Activated naive CD4-positive, alpha-beta T cell treated with anti-CD3 and anti-CD28 coated beads, Interleukin-2, amount 10 ng/mL, durations not matched to agents 7 days and 5 days (primary cell): ENCODE results near the gene CAMK2B.
A peak's percentile ranks its signal among the peaks of the same experiment; 100 is the strongest.

ENCODE experiments used
- CTCF ChIA-PET: fragments of 350-600 bp; sonication (Branson Sonifier 250); formaldehyde crosslinking; loops from one replicate; lab custom pipeline; 2021; ENCODE audit warnings: antibody characterized with exemption; lab: Charles Lee
- DNase-seq: peaks from one replicate; pipeline ENCODE4 v3.0.0-alpha.2; 2020
- H3K27ac Mint-ChIP-seq: one replicate; pipeline ENCODE4 v1.8.0; 2021; ENCODE audit warnings: mild to moderate bottlenecking, moderate library complexity, mixed read lengths
- H3K27me3 Mint-ChIP-seq: one replicate; pipeline ENCODE4 v1.8.0; 2021; ENCODE audit warnings: mild to moderate bottlenecking, mixed read lengths
- H3K36me3 Mint-ChIP-seq: one replicate; pipeline ENCODE4 v1.8.0; 2021; ENCODE audit warnings: mixed read lengths
- H3K4me1 Mint-ChIP-seq: one replicate; pipeline ENCODE4 v1.8.0; 2021; ENCODE audit warnings: mixed read lengths
- H3K4me3 Mint-ChIP-seq: one replicate; pipeline ENCODE4 v1.8.0; 2021; ENCODE audit warnings: mild to moderate bottlenecking, moderate library complexity, mixed read lengths
- H3K9me3 Mint-ChIP-seq: one replicate; pipeline ENCODE4 v1.8.0; 2021; ENCODE audit warnings: mixed read lengths

The CAMK2B gene

DNA sequence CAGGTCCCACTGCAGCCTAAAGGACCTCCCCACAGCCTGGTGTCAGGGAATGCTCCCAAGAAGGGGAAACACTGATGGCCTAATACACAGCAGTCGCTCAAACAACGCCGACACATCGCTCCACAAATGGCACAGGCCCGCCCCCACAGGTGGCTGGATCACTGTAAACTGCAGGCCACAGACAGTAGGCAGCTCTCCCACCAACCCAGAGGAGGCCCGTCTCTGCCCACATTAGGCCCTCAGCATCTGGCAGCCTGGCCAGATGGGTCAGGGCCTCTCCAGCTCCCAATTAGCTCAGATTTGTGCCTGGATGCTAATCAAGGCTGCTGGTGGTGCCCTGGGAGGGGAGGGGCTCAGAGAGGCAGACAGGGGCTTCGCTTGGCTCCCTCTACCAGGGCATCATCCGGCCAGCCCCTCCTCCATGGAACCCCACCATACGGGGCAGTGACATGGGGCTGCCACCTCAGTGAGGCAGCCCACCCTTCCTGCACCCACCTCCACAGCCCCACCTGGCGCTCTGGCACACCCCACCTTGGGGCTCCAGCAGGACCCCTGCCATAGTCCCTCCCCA, 42.7 kb downstream of the CAMK2B start:
- no peak overlapping the region for H3K27ac Mint-ChIP-seq
- CTCF ChIA-PET = no interaction called here
- no peaks in the 10 kb centered on the region for H3K4me1 Mint-ChIP-seq

DNA sequence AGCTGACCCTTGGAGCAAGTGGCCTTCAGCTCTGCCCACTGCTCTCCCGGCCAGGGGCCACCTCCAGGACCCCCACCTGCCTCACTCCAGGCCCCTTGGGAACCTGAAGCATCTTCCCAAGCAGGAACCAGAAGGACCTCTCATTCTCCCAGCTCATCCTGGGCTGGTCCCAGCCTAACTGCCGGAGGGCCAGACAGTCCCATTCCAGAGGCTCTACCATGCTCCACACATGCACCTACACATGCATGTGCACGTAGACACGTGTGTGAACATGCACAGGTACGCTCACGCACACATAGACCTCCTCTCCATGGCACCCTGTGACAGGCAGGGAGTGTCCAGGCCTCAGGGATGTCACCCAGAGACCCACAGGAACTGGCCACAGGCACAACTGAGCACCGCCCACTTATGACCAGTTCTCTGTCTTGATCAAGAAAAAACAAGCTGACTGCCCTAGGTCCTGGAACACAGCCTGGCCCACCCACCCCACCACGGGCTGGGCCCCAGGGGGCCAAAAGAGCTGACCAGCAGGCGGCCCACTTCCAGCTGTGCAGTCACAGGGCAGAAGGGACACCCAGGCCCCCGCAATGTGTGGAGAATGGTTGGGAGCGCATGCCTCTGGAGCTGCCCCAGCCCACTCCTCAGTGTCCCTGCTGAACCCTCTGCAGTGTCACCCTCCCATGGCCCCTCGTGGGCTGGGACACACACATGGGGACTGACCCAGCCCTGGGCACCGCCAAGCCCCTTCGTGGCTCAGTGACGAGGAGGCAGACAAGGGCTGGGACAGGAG, 43.4 kb downstream of the CAMK2B start:
- H3K27ac Mint-ChIP-seq = no peak overlapping the region
- no peak overlapping the region for H3K4me3 Mint-ChIP-seq
- peak; percentile 10 for DNase-seq
- no peaks in the 10 kb centered on the region for H3K4me1 Mint-ChIP-seq
- H3K36me3 Mint-ChIP-seq = no peaks in the 10 kb centered on the region
- no peaks in the 10 kb centered on the region for H3K9me3 Mint-ChIP-seq
- H3K27me3 Mint-ChIP-seq = no peaks in the 10 kb centered on the region
- CTCF ChIA-PET = no interaction called here

More for the DNA sequence above, 42.7 kb downstream of the CAMK2B start:
- no peaks in the 10 kb centered on the region for H3K9me3 Mint-ChIP-seq
- DNase-seq = peak; percentile 9
- H3K36me3 Mint-ChIP-seq = no peaks in the 10 kb centered on the region
- H3K4me3 Mint-ChIP-seq = no peak overlapping the region
- no peaks in the 10 kb centered on the region for H3K27me3 Mint-ChIP-seq

DNA sequence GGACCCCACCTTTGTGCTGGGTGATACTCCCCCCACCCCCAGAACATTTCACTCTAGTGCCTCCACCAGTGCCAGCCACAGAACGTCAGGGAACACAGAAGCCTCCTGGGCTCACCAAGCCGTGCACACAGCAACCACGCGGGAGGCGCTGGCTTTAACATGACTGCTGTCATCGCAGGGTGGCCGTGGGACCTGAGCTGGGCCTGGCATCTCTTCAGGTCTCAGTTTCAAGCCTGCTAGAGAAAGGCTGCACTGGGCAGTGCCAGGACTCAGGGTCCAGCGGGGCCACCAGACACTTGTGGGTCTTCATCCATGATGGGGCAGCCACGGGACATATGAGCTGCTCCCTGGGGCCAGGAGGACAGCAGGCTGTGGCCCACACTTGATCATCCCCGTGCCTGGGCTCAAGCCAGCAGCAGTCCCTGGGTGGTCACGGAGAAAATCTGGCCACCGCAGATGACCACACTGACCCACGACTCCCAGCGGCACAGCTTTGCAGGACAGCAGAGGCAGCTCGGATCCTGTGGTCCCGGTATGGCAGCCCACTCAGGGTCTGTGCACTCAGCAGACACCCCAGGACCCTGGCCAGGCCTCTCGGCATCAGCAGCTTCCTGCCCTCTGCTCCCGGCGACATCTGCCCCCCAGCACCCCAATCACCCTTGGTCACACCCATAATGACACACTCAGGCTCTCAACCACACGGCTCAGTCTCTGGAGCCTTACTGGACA, 44.2 kb downstream of the CAMK2B start:
- no peaks in the 10 kb centered on the region for H3K36me3 Mint-ChIP-seq

DNA sequence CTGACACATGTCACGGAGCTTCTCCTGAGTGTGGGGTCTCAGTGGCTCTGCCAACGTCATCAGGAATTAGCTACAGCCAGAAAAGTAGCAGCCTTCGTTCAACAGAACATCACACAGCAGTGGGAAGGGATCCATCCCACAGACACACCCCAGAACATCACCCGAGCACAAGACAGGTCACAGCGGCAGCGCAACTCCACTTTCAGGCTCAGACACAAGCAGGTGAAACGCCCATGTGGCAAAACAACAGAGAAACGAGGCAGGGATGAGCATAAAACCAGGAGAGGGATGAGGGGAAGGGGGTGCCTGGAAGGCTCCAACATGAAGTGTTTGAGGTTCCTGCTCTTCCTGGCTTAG, 44.8 kb downstream of the CAMK2B start:
- peak; percentile 0 for DNase-seq

More for the DNA sequence above, 44.2 kb downstream of the CAMK2B start:
- CTCF ChIA-PET = no interaction called here
- H3K27me3 Mint-ChIP-seq = no peaks in the 10 kb centered on the region
- peak; percentile 13 for DNase-seq
- no peaks in the 10 kb centered on the region for H3K9me3 Mint-ChIP-seq
- H3K4me3 Mint-ChIP-seq = no peak overlapping the region
- no peak overlapping the region for H3K27ac Mint-ChIP-seq
- H3K4me1 Mint-ChIP-seq = no peaks in the 10 kb centered on the region

DNA sequence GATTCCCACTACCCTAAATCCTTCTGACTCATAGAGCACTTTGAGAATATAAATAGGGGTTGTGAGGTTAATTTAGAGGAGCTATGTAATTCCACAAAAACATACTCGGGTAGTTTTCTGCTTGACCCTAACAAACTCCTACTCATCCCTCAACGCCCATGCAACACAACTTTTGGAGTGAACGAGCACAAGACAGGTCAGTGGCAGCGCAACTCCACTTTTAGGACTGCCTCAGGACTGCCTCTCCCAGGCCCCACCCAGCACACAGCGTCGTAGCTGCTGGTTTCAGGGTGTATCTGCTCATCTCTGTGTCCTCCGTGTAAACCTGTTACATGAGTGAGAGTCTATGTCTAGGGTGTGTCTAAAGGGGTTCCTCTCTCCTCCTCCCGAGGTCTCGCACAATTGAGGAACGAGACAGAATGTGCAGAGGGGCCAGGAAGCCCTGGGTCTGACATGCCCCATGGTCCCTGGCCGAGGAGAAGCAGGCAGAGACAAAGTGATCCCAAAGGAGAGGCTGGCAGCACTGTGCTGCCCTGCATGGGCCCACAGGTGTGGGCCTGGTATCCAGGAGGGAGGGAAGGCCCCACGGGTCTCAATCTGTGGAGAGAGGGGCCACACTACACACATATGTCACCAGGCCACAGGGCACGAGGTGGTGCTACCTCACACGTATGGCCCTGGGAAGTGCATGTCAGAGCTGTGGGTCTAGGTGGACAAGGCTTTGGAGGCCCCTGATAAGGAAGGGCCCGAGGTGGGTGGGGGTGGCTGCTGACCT, 45.5 kb downstream of the CAMK2B start:
- no peaks in the 10 kb centered on the region for H3K9me3 Mint-ChIP-seq
- H3K4me1 Mint-ChIP-seq = no peaks in the 10 kb centered on the region
- H3K36me3 Mint-ChIP-seq = no peaks in the 10 kb centered on the region
- H3K4me3 Mint-ChIP-seq = no peak overlapping the region
- peaks cover 10% of the 10 kb centered on the region for H3K27me3 Mint-ChIP-seq
- peak overlapping the region; percentile 60 for H3K27ac Mint-ChIP-seq
- CTCF ChIA-PET = no interaction called here
- DNase-seq = peak; percentile 4

More for the DNA sequence above, 44.8 kb downstream of the CAMK2B start:
- no peak overlapping the region for H3K4me3 Mint-ChIP-seq
- no peaks in the 10 kb centered on the region for H3K36me3 Mint-ChIP-seq
- H3K27ac Mint-ChIP-seq = no peak overlapping the region
- CTCF ChIA-PET = no interaction called here
- peaks cover 5% of the 10 kb centered on the region for H3K27me3 Mint-ChIP-seq
- H3K4me1 Mint-ChIP-seq = no peaks in the 10 kb centered on the region
- no peaks in the 10 kb centered on the region for H3K9me3 Mint-ChIP-seq

DNA sequence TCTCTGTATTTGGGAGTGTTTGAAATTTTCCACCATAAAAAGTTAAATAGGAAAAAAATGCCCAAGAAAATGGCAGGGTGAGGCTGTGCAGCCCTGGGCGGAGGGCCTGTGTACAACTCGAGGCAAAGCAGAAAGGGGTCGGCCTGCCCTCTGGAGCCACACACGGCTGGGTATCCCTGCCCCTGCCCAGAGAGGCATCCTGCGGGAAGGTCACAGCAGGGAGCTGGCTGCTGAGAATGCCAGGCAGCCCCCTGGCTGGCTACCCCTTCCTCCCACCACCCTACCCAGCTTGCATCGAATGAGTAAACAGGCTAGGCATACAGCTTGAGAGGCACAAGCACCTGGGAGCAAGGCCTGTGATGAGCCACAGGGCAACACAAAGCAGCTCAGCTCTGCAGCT, 46.1 kb downstream of the CAMK2B start:
- peaks cover 12% of the 10 kb centered on the region for H3K27me3 Mint-ChIP-seq
- no peak overlapping the region for H3K27ac Mint-ChIP-seq
- DNase-seq = no peak
- H3K4me1 Mint-ChIP-seq = no peaks in the 10 kb centered on the region
- CTCF ChIA-PET = interaction anchor here (0.7 kb wide), 1 partner anchor 157 kb away, joined by 3 read pairs; no protein-coding TSS in a partner anchor
- no peaks in the 10 kb centered on the region for H3K9me3 Mint-ChIP-seq
- no peak overlapping the region for H3K4me3 Mint-ChIP-seq
- H3K36me3 Mint-ChIP-seq = no peaks in the 10 kb centered on the region

DNA sequence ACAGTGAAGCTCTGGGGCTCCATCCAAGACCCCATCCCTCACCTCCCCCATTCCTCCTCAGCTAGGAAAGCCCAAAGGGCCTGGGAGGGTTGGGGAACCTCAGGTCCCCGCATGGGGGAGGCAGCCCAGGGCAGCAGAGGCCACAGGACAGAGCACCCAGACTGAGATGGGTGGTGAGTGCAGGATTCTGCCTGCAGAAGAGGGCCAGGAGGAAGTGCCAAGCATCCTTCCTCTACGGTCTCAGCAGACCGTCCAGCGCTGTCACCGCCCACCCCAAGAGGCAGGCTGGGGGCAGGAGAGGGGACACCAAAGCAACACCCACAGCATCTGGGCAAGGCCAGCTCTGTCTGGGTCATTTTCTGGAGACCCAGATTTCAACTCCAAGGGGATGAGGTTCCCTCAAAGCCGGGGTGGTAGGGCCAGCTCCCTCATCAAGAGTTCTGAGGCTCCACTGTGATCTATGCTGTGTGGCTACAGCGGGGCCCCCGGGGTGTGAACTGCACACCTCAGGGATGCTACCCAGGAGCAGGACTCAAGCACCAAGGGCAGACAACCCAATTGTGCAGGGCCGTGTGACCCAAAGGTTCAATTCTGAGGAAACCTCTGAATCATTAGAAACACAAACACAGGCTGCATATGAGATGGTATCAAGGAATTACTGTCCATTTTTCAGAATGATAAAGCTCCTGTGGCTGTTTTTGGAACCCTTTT, 46.8 kb downstream of the CAMK2B start:
- Mint-ChIP-seq H3K27ac (no peak overlapping the region), H3K4me3 (no peak overlapping the region), H3K36me3 (no peaks in the 10 kb centered on the region), H3K4me1 (no peaks in the 10 kb centered on the region), H3K27me3 (peaks cover 16% of the 10 kb centered on the region), H3K9me3 (no peaks in the 10 kb centered on the region)
- CTCF ChIA-PET = interaction anchor here (0.7 kb wide), 1 partner anchor 157 kb away, joined by 3 read pairs; no protein-coding TSS in a partner anchor
- DNase-seq = peak; percentile 11

DNA sequence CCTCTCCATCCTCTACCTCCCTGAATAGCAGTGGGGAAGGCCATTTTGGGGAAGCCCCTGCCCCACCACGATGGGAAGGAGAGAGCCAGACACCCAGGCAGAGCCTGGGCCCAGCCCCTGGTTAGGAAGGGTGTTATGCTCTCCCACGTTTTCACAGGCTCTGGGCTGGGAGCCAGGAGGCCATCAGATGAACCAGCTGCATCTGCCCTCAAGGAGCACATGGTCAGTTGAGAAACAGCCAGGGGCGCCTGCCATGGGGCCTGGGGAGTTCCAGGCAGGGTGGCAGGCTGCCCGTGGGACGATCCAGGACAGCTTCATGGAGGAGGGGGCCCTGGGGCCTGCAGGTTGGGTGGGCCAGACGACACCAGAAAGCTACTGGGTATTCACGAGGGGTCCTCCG, 47.5 kb downstream of the CAMK2B start:
- Mint-ChIP-seq H3K27ac (no peak overlapping the region), H3K4me1 (no peaks in the 10 kb centered on the region), H3K36me3 (no peaks in the 10 kb centered on the region), H3K27me3 (peaks cover 16% of the 10 kb centered on the region), H3K9me3 (no peaks in the 10 kb centered on the region), H3K4me3 (no peak overlapping the region)
- no peak for DNase-seq
- CTCF ChIA-PET = no interaction called here

DNA sequence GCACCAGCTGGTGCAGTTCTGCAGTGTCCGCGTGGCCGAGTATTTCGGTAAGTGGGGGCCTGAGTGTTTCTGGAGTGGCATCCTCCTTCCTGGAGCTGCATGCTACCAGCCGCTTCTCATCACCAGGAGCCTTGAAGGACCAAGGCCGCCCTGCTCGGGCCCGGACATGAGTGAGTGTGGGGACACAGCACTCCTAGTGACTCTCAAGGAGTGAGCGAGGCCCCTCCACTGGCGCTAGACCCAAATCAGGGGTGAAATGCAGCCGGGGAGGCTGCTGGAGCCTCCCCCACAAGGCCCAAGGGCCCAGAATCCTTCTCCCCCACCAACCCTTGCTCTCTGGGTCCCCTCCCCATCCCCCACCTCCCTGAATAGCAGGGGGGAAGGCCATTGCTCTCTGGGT, 48.0 kb downstream of the CAMK2B start:
- Mint-ChIP-seq H3K27me3 (peaks cover 16% of the 10 kb centered on the region), H3K4me1 (no peaks in the 10 kb centered on the region), H3K9me3 (no peaks in the 10 kb centered on the region), H3K36me3 (no peaks in the 10 kb centered on the region), H3K4me3 (no peak overlapping the region), H3K27ac (no peak overlapping the region)
- no peak for DNase-seq
- CTCF ChIA-PET = no interaction called here

DNA sequence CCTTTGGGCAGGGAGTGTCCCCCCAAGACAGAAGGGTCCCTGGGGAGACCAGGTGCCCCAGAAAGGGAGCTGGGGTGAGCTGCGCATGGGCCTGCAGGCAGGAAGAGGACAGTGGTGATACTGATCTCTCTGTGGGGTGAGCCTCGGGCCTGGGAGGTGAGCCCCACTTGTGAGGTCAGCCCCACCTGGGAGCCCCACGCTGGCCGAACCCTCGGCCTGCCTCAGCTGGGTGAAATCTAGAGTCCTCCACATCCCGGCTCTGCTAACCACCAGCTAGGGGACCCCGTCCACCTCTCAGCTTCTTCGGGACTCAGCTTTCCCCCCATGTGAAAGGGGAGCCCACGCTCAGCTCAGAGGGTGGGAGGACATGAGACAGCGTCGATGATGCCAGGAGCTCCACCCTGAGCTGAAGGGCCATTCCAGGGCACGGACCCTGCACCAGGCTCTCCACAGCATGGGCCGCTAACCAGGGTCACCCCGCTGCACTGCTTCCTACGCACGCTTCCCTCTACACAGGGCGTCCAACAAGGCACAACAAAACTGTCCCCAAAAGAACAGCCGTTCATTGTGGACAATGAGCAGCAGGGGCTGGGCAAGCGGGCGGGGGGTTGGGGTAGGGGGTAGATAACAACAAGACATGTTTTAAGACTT, 48.7 kb downstream of the CAMK2B start:
- no peak for DNase-seq
- Mint-ChIP-seq H3K36me3 (no peaks in the 10 kb centered on the region), H3K4me3 (no peak overlapping the region), H3K4me1 (no peaks in the 10 kb centered on the region), H3K27ac (no peak overlapping the region), H3K9me3 (no peaks in the 10 kb centered on the region), H3K27me3 (peaks cover 16% of the 10 kb centered on the region)
- CTCF ChIA-PET = interaction anchor here (0.9 kb wide), 1 partner anchor 35 kb away, joined by 3 read pairs; no protein-coding TSS in a partner anchor

DNA sequence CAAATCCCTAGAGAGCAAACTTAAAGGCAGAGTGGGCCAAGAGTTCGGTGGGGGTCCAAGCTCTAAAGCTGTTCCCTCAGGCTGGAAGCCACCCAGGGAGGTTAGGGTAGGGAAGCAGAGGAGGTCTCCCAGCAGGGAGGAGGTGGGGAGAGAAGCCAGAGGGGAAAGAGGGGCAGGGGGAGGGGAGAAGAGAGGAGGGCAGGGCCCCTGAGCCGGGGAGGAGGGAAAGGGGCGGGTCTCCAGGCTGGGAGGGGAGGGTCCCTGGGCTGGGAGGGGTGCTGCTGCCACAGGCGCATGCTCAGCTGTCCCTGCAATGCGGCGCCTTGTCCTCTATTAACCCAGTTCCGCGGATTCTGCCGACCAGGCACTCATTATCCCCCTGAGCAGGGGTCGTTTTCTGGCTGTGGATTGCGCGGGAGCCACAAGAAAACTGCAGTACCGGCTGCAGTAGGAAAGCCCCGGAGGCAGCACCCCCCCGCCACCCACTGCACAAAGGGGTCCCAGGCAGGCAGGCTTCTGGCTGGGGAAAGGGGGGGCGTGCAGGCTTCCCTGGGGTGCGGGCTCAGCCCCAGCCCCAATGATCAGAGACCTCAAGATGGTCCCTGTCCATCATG, 49.3 kb downstream of the CAMK2B start:
- H3K27me3 Mint-ChIP-seq = peaks cover 18% of the 10 kb centered on the region
- H3K27ac Mint-ChIP-seq = no peak overlapping the region
- no peak overlapping the region for H3K4me3 Mint-ChIP-seq
- CTCF ChIA-PET = interaction anchor here (0.9 kb wide), 1 partner anchor 34 kb away, joined by 3 read pairs; no protein-coding TSS in a partner anchor
- no peaks in the 10 kb centered on the region for H3K4me1 Mint-ChIP-seq
- H3K36me3 Mint-ChIP-seq = no peaks in the 10 kb centered on the region
- H3K9me3 Mint-ChIP-seq = no peaks in the 10 kb centered on the region
- no peak for DNase-seq

DNA sequence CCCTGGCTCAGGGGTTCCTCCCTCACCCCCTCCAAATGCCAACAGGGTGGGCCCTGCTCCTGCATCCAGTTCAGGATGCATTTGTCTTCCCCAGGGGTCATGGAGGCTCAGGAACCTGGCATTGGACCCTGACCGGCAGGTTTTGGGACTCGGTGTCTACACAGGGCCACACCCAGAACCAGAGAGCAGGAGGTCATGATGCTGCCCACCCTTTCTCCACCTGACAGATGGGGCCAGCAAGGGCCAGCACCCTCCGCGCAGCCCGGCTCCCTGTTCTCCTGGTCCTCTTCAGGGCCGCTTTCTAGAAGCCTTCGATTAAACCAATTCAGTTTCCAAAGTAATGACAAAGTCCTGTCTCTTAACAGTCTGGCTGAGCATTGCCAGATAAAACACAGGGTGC, 50.2 kb downstream of the CAMK2B start:
- Mint-ChIP-seq H3K27ac (no peak overlapping the region), H3K36me3 (no peaks in the 10 kb centered on the region), H3K4me3 (no peak overlapping the region), H3K4me1 (no peaks in the 10 kb centered on the region), H3K9me3 (no peaks in the 10 kb centered on the region), H3K27me3 (peaks cover 20% of the 10 kb centered on the region)
- CTCF ChIA-PET = no interaction called here
- no peak for DNase-seq

DNA sequence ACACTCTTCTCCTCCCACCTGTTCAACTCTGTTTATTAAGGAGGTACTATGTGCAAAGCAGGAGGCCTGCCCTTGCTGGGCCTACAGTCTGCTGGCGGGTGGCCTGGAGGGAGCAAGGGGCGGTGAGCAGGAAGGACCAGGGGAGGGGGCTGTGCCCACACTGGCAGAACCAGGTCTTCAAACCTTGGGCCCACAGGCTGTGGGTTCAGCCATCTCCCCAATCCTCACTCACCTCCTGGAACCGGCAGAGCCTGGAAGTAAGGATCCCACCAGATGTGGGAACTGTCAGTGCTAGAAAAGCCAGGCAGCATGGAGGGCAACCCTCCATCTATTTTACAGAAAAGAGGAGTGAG, 50.8 kb downstream of the CAMK2B start:
- Mint-ChIP-seq H3K27me3 (peaks cover 20% of the 10 kb centered on the region), H3K27ac (no peak overlapping the region), H3K4me1 (no peaks in the 10 kb centered on the region), H3K9me3 (no peaks in the 10 kb centered on the region), H3K36me3 (no peaks in the 10 kb centered on the region), H3K4me3 (no peak overlapping the region)
- CTCF ChIA-PET = no interaction called here
- no peak for DNase-seq
